ENCODE data around the gene ACP7.

- TF ChIP-seq CTCF (conservative IDR thresholded peaks at IDR 0.05 in 1 of 2, IDR thresholded peaks at IDR 0.05 in 1 of 2; ENCODE audit: extremely low read depth in 1 of 2, insufficient read depth in 1 of 2, low read depth in 1 of 2, low read length in 2 of 2), result no peak
- no peak for TF ChIP-seq EZH2 (IDR thresholded peaks at IDR 0.05; ENCODE audit: borderline replicate concordance, low read length)
Observed at GRCh38 chr19:39125199-39125553, 41.0 kb downstream of the ACP7 start.
